Measurements from ENCODE around the gene DHX35. TPM values are rescaled to one million over a fixed set of nuclear protein-coding genes. Genes with fewer than 3 reads are reported as not detected.

DHX35 gene
- total RNA-seq, 4 donors from 2014 or later, result 6.6 to 16.8 (median 11.0) TPM

- TF ChIP-seq POLR2A (IDR thresholded peaks at IDR 0.05) (no peak), CTCF (IDR thresholded peaks at IDR 0.05) (no peak)
- DNase-seq (ENCODE audit: low spot score in 2 of 2), result no peak
- intact Hi-C loops (cut with DNase I; ENCODE audit: low total_unique reads), result no loop called here
- 79 to 85% methylated on average over 3 of the region's 3 CpGs for WGBS, 2 donors
- no peak overlapping the region for H3K4me3 ChIP-seq (ENCODE audit: low read depth, poor library complexity, severe bottlenecking)
Observed at GRCh38 chr20:39039261-39039660, 77.1 kb downstream of the DHX35 start.

- intact Hi-C loops (cut with DNase I; ENCODE audit: low total_unique reads), result no loop called here
- H3K4me3 ChIP-seq (ENCODE audit: low read depth, poor library complexity, severe bottlenecking), result no peak overlapping the region
- WGBS, 2 donors, result 90 to 99% methylated on average over 4 to 6 of the region's 6 CpGs
- DNase-seq (ENCODE audit: low spot score in 2 of 2), result peak in 1 of 2 donors; percentile 69
- TF ChIP-seq POLR2A (IDR thresholded peaks at IDR 0.05) (no peak), CTCF (IDR thresholded peaks at IDR 0.05) (no peak)
Observed at GRCh38 chr20:39040116-39040515, 78.0 kb downstream of the DHX35 start.

- WGBS, 2 donors, result 93% methylated on average over 5 to 7 of the region's 7 CpGs
- no peak overlapping the region for H3K4me3 ChIP-seq (ENCODE audit: low read depth, poor library complexity, severe bottlenecking)
- no peak for TF ChIP-seq POLR2A (IDR thresholded peaks at IDR 0.05)
- TF ChIP-seq CTCF (IDR thresholded peaks at IDR 0.05), result no peak
- intact Hi-C loops (cut with DNase I; ENCODE audit: low total_unique reads), result no loop called here
- DNase-seq (ENCODE audit: low spot score in 2 of 2), result peak in 1 of 2 donors; percentile 71
Observed at GRCh38 chr20:39041067-39041466, 78.9 kb downstream of the DHX35 start.

GRCh38 chr20:39042279-39043150 is 80.4 kb downstream of the DHX35 start:
- 55 to 56% methylated on average over 15 of the region's 15 CpGs for WGBS, 2 donors
- no peak for TF ChIP-seq CTCF (IDR thresholded peaks at IDR 0.05)
- no peak for TF ChIP-seq POLR2A (IDR thresholded peaks at IDR 0.05)
- intact Hi-C loops (cut with DNase I; ENCODE audit: low total_unique reads), result no loop called here
- DNase-seq (ENCODE audit: low spot score in 2 of 2), result peak in 1 of 2 donors; percentile 82
- no peak overlapping the region for H3K4me3 ChIP-seq (ENCODE audit: low read depth, poor library complexity, severe bottlenecking)

- 91 to 98% methylated on average over 6 of the region's 6 CpGs for WGBS, 2 donors
- DNase-seq (ENCODE audit: low spot score in 2 of 2), result peak in 1 of 2 donors; percentile 63
- H3K4me3 ChIP-seq (ENCODE audit: low read depth, poor library complexity, severe bottlenecking), result no peak overlapping the region
- TF ChIP-seq CTCF (IDR thresholded peaks at IDR 0.05) (no peak), POLR2A (IDR thresholded peaks at IDR 0.05) (no peak)
- intact Hi-C loops (cut with DNase I; ENCODE audit: low total_unique reads), result no loop called here
Observed at GRCh38 chr20:39044501-39044900, 82.4 kb downstream of the DHX35 start.

All from lower leg skin (tissue), 4 donors.